Retinal pigment epithelial cell (primary cell): Measurements from ENCODE around the gene CHRNA9.
A peak's percentile ranks its signal among the peaks of the same experiment; 100 is the strongest.

Experiments used
- DNase-seq: peaks from one replicate; pipeline ENCODE4 v3.0.0-alpha.2; 2010; ENCODE audit warnings: low read depth
- H3K4me3 ChIP-seq: 2 replicates; pipeline ENCODE4 v1.5.1; 2011; ENCODE audit warnings: mild to moderate bottlenecking, low read length, control low read depth, moderate library complexity
- TF ChIP-seq, protein P1 (sequence below): conservative IDR thresholded peaks from 2 replicates; pipeline ENCODE4 v1.5.1; 2011; ENCODE audit warnings: low read depth, low read length, control low read depth, inconsistent platforms

Gene CHRNA9

DNA sequence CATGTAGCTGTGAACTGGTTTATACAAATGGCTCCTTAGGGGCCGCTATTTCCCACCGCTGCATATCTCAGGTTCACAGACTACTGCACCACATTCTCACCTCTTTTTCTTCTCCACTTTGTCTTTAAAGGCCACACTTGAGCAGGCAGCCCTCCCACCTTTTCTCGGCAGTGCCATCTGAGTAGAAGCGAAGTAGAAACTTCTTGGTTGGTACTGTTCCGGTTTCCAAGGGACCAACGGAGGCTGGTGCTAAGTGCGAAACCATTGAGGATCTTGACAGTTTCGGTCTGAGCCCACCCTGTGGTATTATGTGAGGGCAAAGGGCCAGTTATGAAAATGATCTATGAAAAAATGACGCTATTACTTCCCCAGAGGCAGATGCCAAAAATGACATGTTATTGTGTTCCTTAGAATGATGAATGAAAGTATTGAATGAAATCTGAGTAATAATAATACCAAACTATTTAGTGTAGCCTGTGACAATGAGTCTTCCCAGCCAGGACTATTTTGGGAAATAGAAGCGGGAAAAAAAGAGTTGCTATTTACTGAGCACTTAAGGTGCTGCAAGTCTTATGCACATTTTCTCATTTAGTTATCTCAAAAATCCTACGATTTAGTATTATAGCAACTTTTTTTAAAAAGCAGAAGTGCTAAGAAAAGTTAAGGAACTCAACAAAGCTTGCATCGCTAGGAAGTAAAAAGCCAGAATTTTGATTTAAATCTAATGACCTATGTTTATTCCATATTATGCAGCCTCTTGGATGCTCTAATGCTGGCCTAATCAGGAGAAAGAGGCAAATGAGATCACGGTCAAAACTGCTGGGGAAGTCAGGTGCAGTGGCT is 29.6 kb upstream of the CHRNA9 start:
- TF ChIP-seq, protein P1, sequence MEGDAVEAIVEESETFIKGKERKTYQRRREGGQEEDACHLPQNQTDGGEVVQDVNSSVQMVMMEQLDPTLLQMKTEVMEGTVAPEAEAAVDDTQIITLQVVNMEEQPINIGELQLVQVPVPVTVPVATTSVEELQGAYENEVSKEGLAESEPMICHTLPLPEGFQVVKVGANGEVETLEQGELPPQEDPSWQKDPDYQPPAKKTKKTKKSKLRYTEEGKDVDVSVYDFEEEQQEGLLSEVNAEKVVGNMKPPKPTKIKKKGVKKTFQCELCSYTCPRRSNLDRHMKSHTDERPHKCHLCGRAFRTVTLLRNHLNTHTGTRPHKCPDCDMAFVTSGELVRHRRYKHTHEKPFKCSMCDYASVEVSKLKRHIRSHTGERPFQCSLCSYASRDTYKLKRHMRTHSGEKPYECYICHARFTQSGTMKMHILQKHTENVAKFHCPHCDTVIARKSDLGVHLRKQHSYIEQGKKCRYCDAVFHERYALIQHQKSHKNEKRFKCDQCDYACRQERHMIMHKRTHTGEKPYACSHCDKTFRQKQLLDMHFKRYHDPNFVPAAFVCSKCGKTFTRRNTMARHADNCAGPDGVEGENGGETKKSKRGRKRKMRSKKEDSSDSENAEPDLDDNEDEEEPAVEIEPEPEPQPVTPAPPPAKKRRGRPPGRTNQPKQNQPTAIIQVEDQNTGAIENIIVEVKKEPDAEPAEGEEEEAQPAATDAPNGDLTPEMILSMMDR = no peak
- no peak overlapping the region for H3K4me3 ChIP-seq
- DNase-seq = no peak

DNA sequence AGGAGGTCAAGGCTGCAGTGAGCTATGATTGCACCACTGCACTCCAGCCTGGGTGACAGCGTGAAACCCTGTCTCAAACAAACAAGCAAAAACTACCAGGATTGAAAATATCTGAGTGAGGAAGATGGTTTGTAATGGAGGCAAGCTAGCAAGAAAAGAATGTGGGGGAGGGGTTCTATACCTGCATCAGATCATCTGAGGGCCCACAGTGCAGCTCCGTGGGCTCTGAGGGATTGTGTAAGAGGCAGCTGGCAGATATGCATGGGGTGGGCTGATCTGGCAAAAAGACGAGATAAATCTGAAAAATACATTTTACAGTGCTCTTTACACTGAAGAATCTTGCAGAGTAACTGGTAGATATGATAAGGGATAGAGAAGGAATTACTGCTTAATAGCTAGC is 28.9 kb upstream of the CHRNA9 start:
- H3K4me3 ChIP-seq = no peak overlapping the region
- no peak for DNase-seq
- TF ChIP-seq, protein P1 = no peak

DNA sequence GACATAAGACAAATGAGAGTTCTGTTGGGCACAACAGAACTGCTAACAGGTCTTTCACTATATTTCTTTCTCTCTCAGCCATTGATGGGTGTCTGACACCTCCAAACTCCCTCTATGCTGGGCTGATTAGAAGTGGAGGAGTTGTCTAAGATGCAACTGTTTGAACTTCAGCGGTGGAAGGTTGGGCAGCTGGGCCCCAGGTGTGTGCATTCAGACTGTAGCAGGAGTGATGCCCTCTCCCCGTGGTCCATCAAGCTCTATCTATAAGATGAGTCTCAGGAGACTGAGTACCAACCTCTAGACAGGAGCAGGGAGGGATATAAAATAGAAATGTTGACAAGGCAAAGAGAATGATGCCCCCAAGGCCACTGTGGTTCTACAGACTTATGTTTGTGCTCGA is 28.2 kb upstream of the CHRNA9 start:
- no peak for DNase-seq
- H3K4me3 ChIP-seq = no peak overlapping the region
- TF ChIP-seq, protein P1 = no peak

DNA sequence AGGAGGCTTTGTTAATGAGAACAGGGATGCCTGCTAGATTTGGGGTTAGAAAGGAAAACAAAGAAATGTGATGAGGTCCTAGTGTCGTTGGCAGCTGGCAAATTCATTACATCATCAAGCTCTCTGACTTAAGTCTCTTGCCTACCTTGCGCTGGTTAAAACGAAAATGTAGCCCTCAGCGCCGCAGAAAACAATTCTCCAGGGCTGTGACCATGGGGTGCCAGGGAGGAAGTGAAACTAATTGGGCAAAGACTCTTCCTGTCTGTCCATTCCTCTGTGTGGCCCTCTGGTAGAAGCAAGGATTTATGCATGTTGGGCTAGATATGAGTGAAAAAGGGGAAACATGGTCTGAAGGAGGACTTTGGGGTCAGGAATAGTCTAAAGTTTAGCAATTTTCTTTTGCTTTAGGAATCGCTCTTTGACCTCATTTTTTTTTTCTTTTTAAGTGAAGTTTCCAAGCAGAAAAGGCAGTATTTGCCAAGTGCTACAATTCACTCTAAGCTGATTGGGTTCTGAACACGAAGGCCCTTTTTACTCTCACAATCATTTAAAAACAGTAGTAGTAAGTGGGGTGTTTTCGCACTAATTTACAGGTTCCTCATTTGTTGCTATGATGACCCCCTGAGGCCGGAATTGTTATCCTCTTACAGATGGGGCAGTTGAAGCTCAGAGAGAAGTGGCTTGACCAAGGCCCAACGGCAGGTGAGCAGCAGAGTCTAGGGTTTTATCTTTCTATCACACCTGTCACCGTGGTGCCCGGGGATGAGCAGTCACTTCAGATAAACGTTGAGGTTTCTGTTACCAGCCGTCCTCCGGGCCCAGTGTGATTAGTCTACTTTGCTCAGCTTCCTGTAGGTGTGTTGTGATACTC is 27.3 kb upstream of the CHRNA9 start:
- no peak overlapping the region for H3K4me3 ChIP-seq
- TF ChIP-seq, protein P1 = no peak
- no peak for DNase-seq

DNA sequence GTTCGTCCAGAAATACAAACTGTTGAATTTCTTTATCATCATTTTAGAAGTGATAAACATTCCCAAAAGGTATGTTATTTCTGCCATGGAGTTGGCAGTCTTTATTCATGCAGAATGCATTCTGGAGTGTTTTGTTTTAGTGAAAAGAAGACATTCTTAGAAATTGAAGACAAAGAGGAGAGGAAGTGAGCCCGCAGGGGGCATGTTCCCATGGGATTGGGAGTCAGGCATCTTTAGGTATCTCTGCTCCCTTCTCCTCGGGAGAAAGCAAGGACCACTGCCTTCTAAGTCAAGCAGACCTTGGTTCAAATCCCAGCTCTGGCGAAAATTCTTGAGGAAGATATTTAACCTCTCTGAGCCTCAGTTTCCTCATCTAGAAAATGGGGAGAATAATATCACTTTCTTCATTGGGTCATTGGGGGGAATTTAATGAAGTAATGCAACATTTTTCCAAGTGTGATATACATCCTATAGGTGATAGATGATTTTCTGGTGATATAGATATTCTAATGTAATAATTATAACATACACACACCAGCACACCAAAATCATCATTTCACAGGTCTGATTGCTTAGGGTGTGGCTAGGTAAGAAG is 26.5 kb upstream of the CHRNA9 start:
- H3K4me3 ChIP-seq = no peak overlapping the region
- TF ChIP-seq, protein P1 = no peak
- DNase-seq = no peak

DNA sequence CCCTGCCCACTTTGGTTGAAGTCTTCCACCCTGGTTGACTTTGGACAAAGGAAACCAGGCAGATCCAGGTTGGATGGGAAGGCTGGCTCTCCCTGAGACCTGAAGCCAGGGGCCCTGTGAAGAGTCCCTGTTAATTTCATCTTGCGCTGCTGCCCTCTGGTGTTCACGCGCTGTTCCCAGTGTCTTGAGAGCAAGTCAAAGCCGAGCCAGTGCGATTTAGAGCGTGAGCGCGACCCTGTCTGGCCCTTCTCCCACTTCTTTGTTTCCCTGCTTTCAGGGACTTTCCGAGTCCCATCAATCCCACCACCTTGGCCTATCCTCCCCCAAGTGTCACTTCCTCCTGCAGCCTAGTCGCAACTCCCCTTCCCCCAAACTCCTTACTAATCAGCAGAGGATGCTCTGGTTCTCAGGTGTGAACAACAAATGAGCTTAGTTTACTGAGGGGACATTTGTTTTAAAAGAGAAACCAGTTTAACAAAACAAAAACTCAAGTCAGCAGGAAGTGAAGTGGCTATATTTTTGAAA is 25.8 kb upstream of the CHRNA9 start:
- DNase-seq = no peak
- TF ChIP-seq, protein P1 = peak; percentile 90
- no peak overlapping the region for H3K4me3 ChIP-seq
